HFFc6 (cell line): ENCODE data around the gene LFNG. TPM values are rescaled to one million over a fixed set of nuclear protein-coding genes. Genes with fewer than 3 reads are reported as not detected.

Experiments used
- DNase-seq: peaks from one replicate; pipeline ENCODE4 v3.0.0-alpha.2; 2018
- H3K27ac Mint-ChIP-seq: 2 replicates; pipeline ENCODE4 v1.8.0; 2020; ENCODE audit warnings: mild to moderate bottlenecking, mixed read lengths
- H3K27me3 Mint-ChIP-seq: 2 replicates; pipeline ENCODE4 v1.8.0; 2021; ENCODE audit warnings: mild to moderate bottlenecking, moderate library complexity, mixed read lengths; ENCODE audit not compliant: insufficient read depth
- H3K36me3 Mint-ChIP-seq: 2 replicates; pipeline ENCODE4 v1.8.0; 2021; ENCODE audit warnings: low read depth, mixed read lengths
- H3K4me1 Mint-ChIP-seq: 2 replicates; pipeline ENCODE4 v1.8.0; 2020; ENCODE audit warnings: low read depth, mixed read lengths
- H3K4me3 Mint-ChIP-seq: 2 replicates; pipeline ENCODE4 v1.8.0; 2020; ENCODE audit warnings: mild to moderate bottlenecking, moderate library complexity, mixed read lengths
- H3K9me3 Mint-ChIP-seq: 2 replicates; pipeline ENCODE4 v1.8.0; 2020; ENCODE audit warnings: mild to moderate bottlenecking, mixed read lengths
- CTCF ChIP-seq: fragments of 200-600 bp; sonication (generic); IDR thresholded peaks from 2 replicates; pipeline ENCODE4 v1.5.0; 2021; ENCODE audit warnings: antibody characterized with exemption, mild to moderate bottlenecking
- total RNA-seq, 6 experiments: library from RNA; stranded (reverse); fragmentation: NEBNext Ultra II Directional; extraction: Animal tissue kit (Norgen Biotek cat#: 25700); gene quantifications; 2 replicates in 1 of 6; 3 replicates in 5 of 6; pipeline ENCODE4 v1.2.3, GENCODE V29; 2021

Gene LFNG
- total RNA-seq, 6 experiments from 2014 or later = 8.6 to 11.7 (median 9.6) TPM

GRCh38 chr7:2473496-2474180 is 45.9 kb upstream of the LFNG start:
- Mint-ChIP-seq H3K27me3 (peaks cover 3% of the 10 kb centered on the region), H3K9me3 (no peaks in the 10 kb centered on the region), H3K27ac (no peak overlapping the region), H3K4me1 (peaks cover 13% of the 10 kb centered on the region), H3K4me3 (no peak overlapping the region), H3K36me3 (no peaks in the 10 kb centered on the region)
- DNase-seq = no peak
- TF ChIP-seq CTCF = no peak

GRCh38 chr7:2474224-2474623 is 45.4 kb upstream of the LFNG start:
- Mint-ChIP-seq H3K4me3 (no peak overlapping the region), H3K36me3 (no peaks in the 10 kb centered on the region), H3K4me1 (peaks cover 16% of the 10 kb centered on the region), H3K27ac (no peak overlapping the region), H3K27me3 (peaks cover 4% of the 10 kb centered on the region), H3K9me3 (no peaks in the 10 kb centered on the region)
- no peak for DNase-seq
- no peak for TF ChIP-seq CTCF

- Mint-ChIP-seq H3K9me3 (no peaks in the 10 kb centered on the region), H3K4me3 (no peak overlapping the region), H3K4me1 (peaks cover 18% of the 10 kb centered on the region), H3K27me3 (peaks cover 9% of the 10 kb centered on the region), H3K27ac (no peak overlapping the region), H3K36me3 (no peaks in the 10 kb centered on the region)
- no peak for DNase-seq
- no peak for TF ChIP-seq CTCF
Observed at GRCh38 chr7:2474813-2475677, 44.5 kb upstream of the LFNG start.

- no peak for DNase-seq
- H3K36me3 Mint-ChIP-seq = no peaks in the 10 kb centered on the region
- no peak overlapping the region for H3K27ac Mint-ChIP-seq
- no peak overlapping the region for H3K4me3 Mint-ChIP-seq
- H3K9me3 Mint-ChIP-seq = no peaks in the 10 kb centered on the region
- peaks cover 14% of the 10 kb centered on the region for H3K4me1 Mint-ChIP-seq
- peaks cover 10% of the 10 kb centered on the region for H3K27me3 Mint-ChIP-seq
- no peak for TF ChIP-seq CTCF
Observed at GRCh38 chr7:2475678-2476015, 43.9 kb upstream of the LFNG start.

GRCh38 chr7:2476298-2476697 is 43.3 kb upstream of the LFNG start, which contains the start of gene GRIFIN:
Gene GRIFIN, minus strand, starts transcription at chr7:2476398. Its CDS starts 15 bp downstream, at chr7:2476383.
- H3K27me3 Mint-ChIP-seq = peaks cover 10% of the 10 kb centered on the region
- no peaks in the 10 kb centered on the region for H3K9me3 Mint-ChIP-seq
- no peaks in the 10 kb centered on the region for H3K36me3 Mint-ChIP-seq
- no peak for TF ChIP-seq CTCF
- peaks cover 8% of the 10 kb centered on the region for H3K4me1 Mint-ChIP-seq
- DNase-seq = no peak
- H3K27ac Mint-ChIP-seq = no peak within 1 kb of the TSS
- H3K4me3 Mint-ChIP-seq = no peak within 1 kb of the TSS
